ENCODE data around the gene GSPT1. TPM values are rescaled to one million over a fixed set of nuclear protein-coding genes. Genes with fewer than 3 reads are reported as not detected.
A peak's percentile ranks its signal among the peaks of the same experiment; 100 is the strongest.

GSPT1 gene
- total RNA-seq, 1 experiment from 2014 or later: 173 TPM

GRCh38 chr16:11957591-11958395, 42.0 kb upstream of the GSPT1 start:
- H3T11ph ChIP-seq (ENCODE audit: low read length): no peak overlapping the region
- H2BK5ac ChIP-seq (ENCODE audit: insufficient read length, low read length): no peak overlapping the region
- no peak overlapping the region for H2BK15ac ChIP-seq (ENCODE audit: low read depth, low read length)
- H3K9me3 ChIP-seq (ENCODE audit: control insufficient read depth, low read depth, low read length): no peaks in the 10 kb centered on the region
- H3K27ac ChIP-seq (ENCODE audit: insufficient read length, low read depth, low read length): no peak overlapping the region
- H2BK120ac ChIP-seq (ENCODE audit: low read depth, low read length, poor library complexity, severe bottlenecking): no peak overlapping the region
- H4K5ac ChIP-seq (ENCODE audit: insufficient read length, low read depth, low read length): no peak overlapping the region
- no peak overlapping the region for H3K14ac ChIP-seq (ENCODE audit: insufficient read depth, low read length)
- H3K9me3 Mint-ChIP-seq: no peaks in the 10 kb centered on the region
- no peaks in the 10 kb centered on the region for H3K36me3 Mint-ChIP-seq (ENCODE audit: insufficient read depth in 1 of 3, low read depth in 3 of 3)
- H3K56ac ChIP-seq (ENCODE audit: insufficient read length, low read depth, low read length): no peak overlapping the region
- H4K91ac ChIP-seq (ENCODE audit: insufficient read length, low read depth, low read length): no peak overlapping the region
- no peaks in the 10 kb centered on the region for H3K79me2 ChIP-seq (ENCODE audit: insufficient read depth, low read length)
- no peak overlapping the region for H2AFZ ChIP-seq (ENCODE audit: low read length)
- no peak overlapping the region for H4K8ac ChIP-seq (replicated peaks; ENCODE audit: insufficient read length, low read depth, low read length)
- H3K4me1 Mint-ChIP-seq: no peaks in the 10 kb centered on the region
- H3K27ac Mint-ChIP-seq: peak overlapping the region in 1 of 3 experiments; percentile 13; a peak in 2 of 7 replicates
- H2BK12ac ChIP-seq (ENCODE audit: insufficient read length, low read depth, low read length): no peak overlapping the region
- no peak overlapping the region for H3K4me3 Mint-ChIP-seq
- no peak for TF ChIP-seq CTCF (conservative IDR thresholded peaks at IDR 0.05)
- no peak overlapping the region for H3K23ac ChIP-seq (ENCODE audit: insufficient read length, low read depth, low read length)
- WGBS (ENCODE audit: extremely low coverage, insufficient read length, low lambda C conversion rate): no CpG with 5 or more reads among the region's 10 CpGs
- DNase-seq: no peak
- H3K4me1 ChIP-seq (ENCODE audit: insufficient read depth, low read length): no peaks in the 10 kb centered on the region
- H2BK20ac ChIP-seq (ENCODE audit: low read depth, low read length, poor library complexity, severe bottlenecking): no peak overlapping the region
- no peak overlapping the region for H3K9ac ChIP-seq (ENCODE audit: extremely low read depth, insufficient read length, low read length)
- no peak overlapping the region for H3K4me2 ChIP-seq (ENCODE audit: insufficient read depth, insufficient read length, low read length)
- no peak overlapping the region for H3K18ac ChIP-seq (ENCODE audit: insufficient read length, low read depth, low read length)
- H4K20me1 ChIP-seq (ENCODE audit: control insufficient read depth, insufficient read depth, insufficient read length): no peaks in the 10 kb centered on the region
- H3K27me3 Mint-ChIP-seq (ENCODE audit: low read depth): no peaks in the 10 kb centered on the region; the same call in 1 of the 2 replicates
- no peaks in the 10 kb centered on the region for H3K79me1 ChIP-seq (ENCODE audit: insufficient read depth, low read depth, low read length, poor library complexity, severe bottlenecking)
- no peaks in the 10 kb centered on the region for H3K27me3 ChIP-seq (ENCODE audit: insufficient read depth, low read length)
- H3K23me2 ChIP-seq (ENCODE audit: insufficient read length, low read depth, low read length, poor library complexity, severe bottlenecking): no peaks in the 10 kb centered on the region
- no peak overlapping the region for H2AK5ac ChIP-seq (ENCODE audit: insufficient read length, low read length)
- H3K4ac ChIP-seq (ENCODE audit: low read depth, low read length): no peak overlapping the region
